Liver (tissue), 9 donors: ENCODE results near the gene SRPRB. TPM values are rescaled to one million over a fixed set of nuclear protein-coding genes. Genes with fewer than 3 reads are reported as not detected.

Source experiments
- DNase-seq: peaks from one replicate; pipeline ENCODE4 v3.0.0-alpha.2; 2017; ENCODE audit warnings: low spot score
- H3K27ac ChIP-seq, 2 donors: one replicate each; pipeline ENCODE4 v1.7.0; 2013; ENCODE audit warnings: inconsistent platforms in 2 of 2, low read length in 2 of 2, control low read depth in 1 of 2, low read depth in 1 of 2, mild to moderate bottlenecking in 1 of 2
- H3K27me3 ChIP-seq, 4 donors: one replicate each; pipeline versions ENCODE4 v1.6.1 to v1.7.0; 2013; ENCODE audit warnings: low read length in 3 of 4, inconsistent platforms in 1 of 4, mild to moderate bottlenecking in 1 of 4, moderate library complexity in 1 of 4; ENCODE audit not compliant: control insufficient read depth in 4 of 4, insufficient read depth in 4 of 4
- H3K36me3 ChIP-seq, 4 donors: one replicate each; pipeline versions ENCODE4 v1.6.1 to v1.7.0; 2013; ENCODE audit warnings: low read length in 3 of 4, mild to moderate bottlenecking in 3 of 4, low read depth in 1 of 4, moderate library complexity in 1 of 4; ENCODE audit not compliant: control insufficient read depth in 4 of 4, insufficient read depth in 3 of 4
- H3K4me1 ChIP-seq, 4 donors: one replicate each; pipeline versions ENCODE4 v1.6.1 to v1.7.0; 2013; ENCODE audit warnings: low read length in 3 of 4, mild to moderate bottlenecking in 3 of 4, moderate library complexity in 1 of 4; ENCODE audit not compliant: control insufficient read depth in 4 of 4, insufficient read depth in 4 of 4
- H3K4me3 ChIP-seq, 3 donors: one replicate each; pipeline versions ENCODE4 v1.6.1 to v1.7.0; 2013; ENCODE audit warnings: low read length in 3 of 3, control low read depth in 1 of 3, low read depth in 1 of 3, mild to moderate bottlenecking in 1 of 3
- H3K9ac ChIP-seq, 2 donors: one replicate each; pipeline ENCODE4 v1.7.0; 2013; ENCODE audit warnings: low read length in 2 of 2, mild to moderate bottlenecking in 2 of 2, moderate library complexity in 2 of 2, control low read depth in 1 of 2, low read depth in 1 of 2
- H3K9me3 ChIP-seq, 4 donors: one replicate each; pipeline versions ENCODE4 v1.6.1 to v1.7.0; 2013; ENCODE audit warnings: low read length in 3 of 4; ENCODE audit not compliant: control insufficient read depth in 4 of 4
- EGR1 ChIP-seq, 2 donors: IDR thresholded peaks; 2 replicates each; pipeline ENCODE4 v1.6.1; 2016 to 2018; ENCODE audit warnings: antibody characterized with exemption in 2 of 2, low read depth in 2 of 2
- FOXA2 ChIP-seq: IDR thresholded peaks from 2 replicates; pipeline ENCODE4 v1.6.1; 2016; ENCODE audit warnings: antibody characterized with exemption
- GABPA ChIP-seq, 2 donors: IDR thresholded peaks in 1 of 2; conservative IDR thresholded peaks in 1 of 2; 2 replicates each; pipeline ENCODE4 v1.6.1; 2016; ENCODE audit warnings: antibody characterized with exemption in 2 of 2, mild to moderate bottlenecking in 1 of 2, moderate library complexity in 1 of 2
- HNF4A ChIP-seq, 2 donors: conservative IDR thresholded peaks; 2 replicates each; pipeline ENCODE4 v1.6.1; 2016; ENCODE audit warnings: antibody characterized with exemption in 2 of 2, mild to moderate bottlenecking in 2 of 2
- HNF4G ChIP-seq: IDR thresholded peaks from 2 replicates; pipeline ENCODE4 v1.6.1; 2016; ENCODE audit warnings: antibody characterized with exemption
- JUND ChIP-seq, 2 donors: IDR thresholded peaks; 2 replicates each; pipeline ENCODE4 v1.6.1; 2016; ENCODE audit warnings: antibody characterized with exemption in 2 of 2
- NR2F2 ChIP-seq: IDR thresholded peaks from 2 replicates; pipeline ENCODE4 v1.6.1; 2016; ENCODE audit warnings: antibody characterized with exemption
- RAD21 ChIP-seq, 2 donors: IDR thresholded peaks; 2 replicates each; pipeline ENCODE4 v1.6.1; 2016; ENCODE audit warnings: antibody characterized with exemption in 2 of 2, mild to moderate bottlenecking in 2 of 2
- RXRA ChIP-seq, 2 donors: IDR thresholded peaks; 2 replicates each; pipeline ENCODE4 v1.6.1; 2017 to 2018; ENCODE audit warnings: antibody characterized with exemption in 2 of 2, mild to moderate bottlenecking in 1 of 2
- SP1 ChIP-seq: IDR thresholded peaks from 2 replicates; pipeline ENCODE4 v1.6.1; 2018; ENCODE audit warnings: antibody characterized with exemption, mild to moderate bottlenecking
- TAF1 ChIP-seq: conservative IDR thresholded peaks from 2 replicates; pipeline ENCODE4 v1.6.1; 2016; ENCODE audit warnings: antibody characterized with exemption, mild to moderate bottlenecking
- YY1 ChIP-seq: IDR thresholded peaks from 2 replicates; pipeline ENCODE4 v1.6.1; 2016; ENCODE audit warnings: antibody characterized with exemption, mild to moderate bottlenecking
- WGBS: extraction: QIAGEN DNeasy Blood & Tissue Kit; methylation state at CpG from one replicate; pipeline ENCODE4 v1.1.7; 2013; 5-methylcytosine and 5-hydroxymethylcytosine counted together
- polyA plus RNA-seq, 2 donors: library from polyadenylated mRNA; stranded (reverse) in 1 of 2; unstranded in 1 of 2; fragments of 200-250 nt in 1 of 2; fragments of >200 nt in 1 of 2; fragmentation: Nextera tagmentation in 1 of 2; extraction: Ambion mirVana in 1 of 2; gene quantifications; one replicate each; pipeline versions ENCODE4 v1.2.1 to v1.2.3, GENCODE V29; 2013 to 2015
- total RNA-seq, 2 donors: library from RNA; depleted of rRNA; stranded (reverse); fragments of >200 nt; gene quantifications; one replicate each; pipeline ENCODE4 v1.2.3, GENCODE V29; 2014
- TF ChIP-seq, protein P1 (sequence below): IDR thresholded peaks from 2 replicates; pipeline ENCODE4 v1.6.1; 2016; ENCODE audit warnings: antibody characterized with exemption
- TF ChIP-seq, protein P2 (sequence below): IDR thresholded peaks from 2 replicates; pipeline ENCODE4 v1.6.1; 2016; ENCODE audit warnings: antibody characterized with exemption, mild to moderate bottlenecking
- TF ChIP-seq, protein P3 (sequence below): IDR thresholded peaks from 2 replicates; pipeline ENCODE4 v1.6.1; 2016; ENCODE audit warnings: antibody characterized with exemption
- TF ChIP-seq, protein P4 (sequence below): fragments of 150-350 bp; IDR thresholded peaks from 2 replicates; pipeline ENCODE4 v1.5.1; 2017; ENCODE audit warnings: improper control_type of control experiment, low read depth, low read length; ENCODE audit not compliant: missing input control
- TF ChIP-seq, protein P5 (sequence below): IDR thresholded peaks from 2 replicates; pipeline ENCODE4 v1.6.1; 2016; ENCODE audit warnings: antibody characterized with exemption
- donor health status: healthy.
- donor health status: healthy.
- donor health status: healthy.
- donor health status: healthy.
- donor health status: healthy.

The SRPRB gene
- total and polyA plus RNA-seq, 4 donors = 34.7 to 97.6 (median 76.9) TPM

DNA sequence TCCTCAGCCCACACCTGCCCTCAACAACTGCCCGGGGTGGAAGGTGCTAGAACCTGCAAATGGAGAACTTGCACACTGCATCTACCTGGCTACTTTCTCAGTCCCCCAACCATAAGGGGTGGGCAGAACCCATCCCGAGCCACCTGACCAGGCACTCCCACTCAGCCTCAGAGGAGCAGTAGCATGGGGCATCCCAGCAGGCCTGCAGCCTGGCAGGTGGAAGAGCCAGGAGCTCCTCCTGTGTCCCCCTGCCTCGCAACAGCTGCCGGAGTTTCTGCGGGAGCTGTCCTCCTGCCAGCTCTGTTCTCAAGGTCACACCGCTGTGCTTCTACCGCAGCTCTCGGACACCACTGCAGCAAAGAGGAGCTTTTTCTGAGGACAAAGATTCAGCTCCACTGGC is 62.6 kb downstream of the SRPRB start:
- no peak overlapping the region for H3K27ac ChIP-seq
- H3K4me3 ChIP-seq = no peak overlapping the region
- TF ChIP-seq, protein P1, sequence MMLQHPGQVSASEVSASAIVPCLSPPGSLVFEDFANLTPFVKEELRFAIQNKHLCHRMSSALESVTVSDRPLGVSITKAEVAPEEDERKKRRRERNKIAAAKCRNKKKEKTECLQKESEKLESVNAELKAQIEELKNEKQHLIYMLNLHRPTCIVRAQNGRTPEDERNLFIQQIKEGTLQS = no peak
- TF ChIP-seq GABPA (IDR thresholded peaks at IDR 0.05 in 1 of 2, conservative IDR thresholded peaks at IDR 0.05 in 1 of 2) (no peak), SP1 (no peak), RAD21 (IDR thresholded peaks at IDR 0.05) (no peak), JUND (IDR thresholded peaks at IDR 0.05) (no peak), RXRA (IDR thresholded peaks at IDR 0.05) (no peak), HNF4A (conservative IDR thresholded peaks at IDR 0.05) (no peak), NR2F2 (no peak)
- TF ChIP-seq, protein P2, sequence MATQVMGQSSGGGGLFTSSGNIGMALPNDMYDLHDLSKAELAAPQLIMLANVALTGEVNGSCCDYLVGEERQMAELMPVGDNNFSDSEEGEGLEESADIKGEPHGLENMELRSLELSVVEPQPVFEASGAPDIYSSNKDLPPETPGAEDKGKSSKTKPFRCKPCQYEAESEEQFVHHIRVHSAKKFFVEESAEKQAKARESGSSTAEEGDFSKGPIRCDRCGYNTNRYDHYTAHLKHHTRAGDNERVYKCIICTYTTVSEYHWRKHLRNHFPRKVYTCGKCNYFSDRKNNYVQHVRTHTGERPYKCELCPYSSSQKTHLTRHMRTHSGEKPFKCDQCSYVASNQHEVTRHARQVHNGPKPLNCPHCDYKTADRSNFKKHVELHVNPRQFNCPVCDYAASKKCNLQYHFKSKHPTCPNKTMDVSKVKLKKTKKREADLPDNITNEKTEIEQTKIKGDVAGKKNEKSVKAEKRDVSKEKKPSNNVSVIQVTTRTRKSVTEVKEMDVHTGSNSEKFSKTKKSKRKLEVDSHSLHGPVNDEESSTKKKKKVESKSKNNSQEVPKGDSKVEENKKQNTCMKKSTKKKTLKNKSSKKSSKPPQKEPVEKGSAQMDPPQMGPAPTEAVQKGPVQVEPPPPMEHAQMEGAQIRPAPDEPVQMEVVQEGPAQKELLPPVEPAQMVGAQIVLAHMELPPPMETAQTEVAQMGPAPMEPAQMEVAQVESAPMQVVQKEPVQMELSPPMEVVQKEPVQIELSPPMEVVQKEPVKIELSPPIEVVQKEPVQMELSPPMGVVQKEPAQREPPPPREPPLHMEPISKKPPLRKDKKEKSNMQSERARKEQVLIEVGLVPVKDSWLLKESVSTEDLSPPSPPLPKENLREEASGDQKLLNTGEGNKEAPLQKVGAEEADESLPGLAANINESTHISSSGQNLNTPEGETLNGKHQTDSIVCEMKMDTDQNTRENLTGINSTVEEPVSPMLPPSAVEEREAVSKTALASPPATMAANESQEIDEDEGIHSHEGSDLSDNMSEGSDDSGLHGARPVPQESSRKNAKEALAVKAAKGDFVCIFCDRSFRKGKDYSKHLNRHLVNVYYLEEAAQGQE = no peak
- TF ChIP-seq, protein P3, sequence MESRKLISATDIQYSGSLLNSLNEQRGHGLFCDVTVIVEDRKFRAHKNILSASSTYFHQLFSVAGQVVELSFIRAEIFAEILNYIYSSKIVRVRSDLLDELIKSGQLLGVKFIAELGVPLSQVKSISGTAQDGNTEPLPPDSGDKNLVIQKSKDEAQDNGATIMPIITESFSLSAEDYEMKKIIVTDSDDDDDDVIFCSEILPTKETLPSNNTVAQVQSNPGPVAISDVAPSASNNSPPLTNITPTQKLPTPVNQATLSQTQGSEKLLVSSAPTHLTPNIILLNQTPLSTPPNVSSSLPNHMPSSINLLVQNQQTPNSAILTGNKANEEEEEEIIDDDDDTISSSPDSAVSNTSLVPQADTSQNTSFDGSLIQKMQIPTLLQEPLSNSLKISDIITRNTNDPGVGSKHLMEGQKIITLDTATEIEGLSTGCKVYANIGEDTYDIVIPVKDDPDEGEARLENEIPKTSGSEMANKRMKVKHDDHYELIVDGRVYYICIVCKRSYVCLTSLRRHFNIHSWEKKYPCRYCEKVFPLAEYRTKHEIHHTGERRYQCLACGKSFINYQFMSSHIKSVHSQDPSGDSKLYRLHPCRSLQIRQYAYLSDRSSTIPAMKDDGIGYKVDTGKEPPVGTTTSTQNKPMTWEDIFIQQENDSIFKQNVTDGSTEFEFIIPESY = no peak
- TF ChIP-seq, protein P4, sequence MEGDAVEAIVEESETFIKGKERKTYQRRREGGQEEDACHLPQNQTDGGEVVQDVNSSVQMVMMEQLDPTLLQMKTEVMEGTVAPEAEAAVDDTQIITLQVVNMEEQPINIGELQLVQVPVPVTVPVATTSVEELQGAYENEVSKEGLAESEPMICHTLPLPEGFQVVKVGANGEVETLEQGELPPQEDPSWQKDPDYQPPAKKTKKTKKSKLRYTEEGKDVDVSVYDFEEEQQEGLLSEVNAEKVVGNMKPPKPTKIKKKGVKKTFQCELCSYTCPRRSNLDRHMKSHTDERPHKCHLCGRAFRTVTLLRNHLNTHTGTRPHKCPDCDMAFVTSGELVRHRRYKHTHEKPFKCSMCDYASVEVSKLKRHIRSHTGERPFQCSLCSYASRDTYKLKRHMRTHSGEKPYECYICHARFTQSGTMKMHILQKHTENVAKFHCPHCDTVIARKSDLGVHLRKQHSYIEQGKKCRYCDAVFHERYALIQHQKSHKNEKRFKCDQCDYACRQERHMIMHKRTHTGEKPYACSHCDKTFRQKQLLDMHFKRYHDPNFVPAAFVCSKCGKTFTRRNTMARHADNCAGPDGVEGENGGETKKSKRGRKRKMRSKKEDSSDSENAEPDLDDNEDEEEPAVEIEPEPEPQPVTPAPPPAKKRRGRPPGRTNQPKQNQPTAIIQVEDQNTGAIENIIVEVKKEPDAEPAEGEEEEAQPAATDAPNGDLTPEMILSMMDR = no peak
- H3K36me3 ChIP-seq = no peaks in the 10 kb centered on the region
- H3K9me3 ChIP-seq = no peaks in the 10 kb centered on the region
- no peaks in the 10 kb centered on the region for H3K4me1 ChIP-seq
- H3K9ac ChIP-seq = no peak overlapping the region
- WGBS = 52% methylated on average over 8 of the region's 8 CpGs
- H3K27me3 ChIP-seq = peaks cover 0 to 2% (median 0%) of the 10 kb centered on the region in 4 donors
- no peak for DNase-seq

DNA sequence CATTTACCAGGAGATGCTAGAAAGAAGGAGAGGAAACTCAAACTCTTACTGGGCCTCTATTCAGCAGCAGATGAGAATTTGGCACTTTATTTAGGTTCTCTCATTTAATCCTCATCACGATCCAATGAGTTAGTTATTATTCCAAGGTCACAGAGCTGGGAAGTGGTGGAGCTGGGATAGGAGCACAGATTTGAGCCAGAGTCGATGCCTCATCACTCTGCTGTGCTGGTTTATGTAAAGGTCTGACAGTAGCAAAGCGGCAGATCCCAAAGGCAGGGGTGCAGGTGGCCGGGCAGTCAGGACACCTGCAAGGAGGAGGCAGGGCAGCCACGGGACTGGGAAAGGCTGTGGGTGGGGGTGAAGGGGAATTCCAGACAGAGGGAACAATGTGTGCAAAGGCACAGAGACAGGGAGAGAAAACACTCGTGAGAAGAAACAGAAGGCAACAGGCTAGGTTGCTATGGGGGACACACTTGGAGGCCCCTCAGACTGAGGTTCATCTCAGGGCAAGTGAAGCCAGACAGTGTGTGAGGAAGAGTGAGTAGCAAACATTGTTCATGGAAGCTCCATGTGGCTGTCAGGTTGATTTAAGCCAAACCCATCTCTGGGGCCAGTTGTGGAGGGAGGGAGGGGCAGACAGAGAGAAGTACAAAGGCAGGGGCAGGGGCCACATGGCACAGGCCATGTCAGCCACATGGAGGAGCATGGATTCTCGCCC is 63.3 kb downstream of the SRPRB start:
- TF ChIP-seq SP1 (no peak), JUND (IDR thresholded peaks at IDR 0.05) (no peak), HNF4A (conservative IDR thresholded peaks at IDR 0.05) (no peak), HNF4G (no peak), YY1 (no peak), EGR1 (IDR thresholded peaks at IDR 0.05; ENCODE audit: low read depth in 2 of 2) (no peak), FOXA2 (no peak), RXRA (IDR thresholded peaks at IDR 0.05) (no peak), NR2F2 (no peak), TAF1 (no peak), GABPA (IDR thresholded peaks at IDR 0.05 in 1 of 2, conservative IDR thresholded peaks at IDR 0.05 in 1 of 2) (no peak)
- TF ChIP-seq, protein P5, sequence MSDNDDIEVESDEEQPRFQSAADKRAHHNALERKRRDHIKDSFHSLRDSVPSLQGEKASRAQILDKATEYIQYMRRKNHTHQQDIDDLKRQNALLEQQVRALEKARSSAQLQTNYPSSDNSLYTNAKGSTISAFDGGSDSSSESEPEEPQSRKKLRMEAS = no peak
- TF ChIP-seq, protein P3 = no peak
- TF ChIP-seq, protein P4 = no peak

More for the DNA sequence above, 63.3 kb downstream of the SRPRB start:
- no peak for DNase-seq
- peaks cover 0 to 2% (median 0%) of the 10 kb centered on the region in 4 donors for H3K27me3 ChIP-seq
- no peak overlapping the region for H3K27ac ChIP-seq
- no peaks in the 10 kb centered on the region for H3K9me3 ChIP-seq
- no peak overlapping the region for H3K9ac ChIP-seq
- H3K4me1 ChIP-seq = no peaks in the 10 kb centered on the region
- H3K4me3 ChIP-seq = no peak overlapping the region
- no peaks in the 10 kb centered on the region for H3K36me3 ChIP-seq
- WGBS = 65% methylated on average over 7 of the region's 7 CpGs
